A673 (cell line): ENCODE data around the gene NTN1. TPM values are rescaled to one million over a fixed set of nuclear protein-coding genes. Genes with fewer than 3 reads are reported as not detected.

Source experiments
- BruUV-seq: library from RNA; stranded (reverse); fragments of 400-500 nt; replicated peaks from 2 replicates; lab custom pipeline; 2021; lab: Mats Ljungman, UMichigan
- CTCF ChIA-PET: fragments of 300-600 bp; sonication (Branson Sonifier 250); formaldehyde crosslinking; loops from one replicate; lab custom pipeline; 2022; ENCODE audit warnings: antibody characterized with exemption; lab: Charles Lee
- POLR2A ChIA-PET: fragments of 300-600 bp; sonication (Branson Sonifier 250); formaldehyde crosslinking; loops from one replicate; lab custom pipeline; 2022; ENCODE audit warnings: antibody characterized with exemption; ENCODE audit not compliant: low non-redundant PET; lab: Charles Lee
- DNase-seq: peaks from one replicate; pipeline ENCODE4 v3.0.0-alpha.2; 2015; ENCODE audit warnings: low spot score
- H3K27ac ChIP-seq: fragments of 200-600 bp; sonication (generic); 2 replicates; pipeline ENCODE4 v1.5.1; 2016; ENCODE audit warnings: mixed run types, low read depth, mild to moderate bottlenecking, mixed read lengths, antibody characterized with exemption, low read length; ENCODE audit not compliant: poor library complexity, severe bottlenecking
- H3K27me3 ChIP-seq: fragments of 200-600 bp; sonication (generic); replicated peaks from 2 replicates; pipeline ENCODE4 v1.6.1; 2017; ENCODE audit warnings: mixed run types, low read depth, mild to moderate bottlenecking, mixed read lengths, antibody characterized with exemption, low read length; ENCODE audit not compliant: insufficient read depth, poor library complexity
- H3K36me3 ChIP-seq: fragments of 200-600 bp; sonication (generic); 2 replicates; pipeline ENCODE4 v1.6.1; 2016; ENCODE audit warnings: mixed run types, mild to moderate bottlenecking, mixed read lengths, antibody characterized with exemption, low read length; ENCODE audit not compliant: insufficient read depth, poor library complexity, severe bottlenecking
- H3K4me1 ChIP-seq: fragments of 200-600 bp; sonication (generic); 2 replicates; pipeline ENCODE4 v1.6.1; 2017; ENCODE audit warnings: mixed run types, mild to moderate bottlenecking, mixed read lengths, antibody characterized with exemption, low read length; ENCODE audit not compliant: insufficient read depth, poor library complexity, severe bottlenecking
- H3K4me3 ChIP-seq: fragments of 200-600 bp; sonication (generic); 2 replicates; pipeline ENCODE4 v1.5.1; 2016; ENCODE audit warnings: low read depth, mixed run types, mild to moderate bottlenecking, mixed read lengths, low read length; ENCODE audit not compliant: poor library complexity, severe bottlenecking
- H3K9me3 ChIP-seq: fragments of 200-600 bp; sonication (generic); 2 replicates; pipeline ENCODE4 v1.6.1; 2016; ENCODE audit warnings: mixed run types, low read depth, mild to moderate bottlenecking, mixed read lengths, antibody characterized with exemption, low read length; ENCODE audit not compliant: poor library complexity, severe bottlenecking
- EZH2 ChIP-seq: fragments of 200-600 bp; sonication (generic); IDR thresholded peaks from 2 replicates; pipeline ENCODE4 v1.6.1; 2017; ENCODE audit warnings: borderline replicate concordance, low read depth, mild to moderate bottlenecking, mixed read lengths, antibody characterized with exemption, low read length; ENCODE audit not compliant: poor library complexity, severe bottlenecking
- intact Hi-C: fragments of 100-400 bp; cut with micrococcal nuclease; formaldehyde crosslinking; loops from one replicate; pipeline ENCODE4 v1.10.0; 2022; ENCODE audit not compliant: unreplicated experiment
- total RNA-seq: library from RNA; stranded (reverse); gene quantifications from 2 replicates; pipeline ENCODE4 v1.2.3, GENCODE V29; 2021
- TF ChIP-seq, protein P1 (sequence below): fragments of 300-800, 200-600 bp; sonication (generic); conservative IDR thresholded peaks from 2 replicates; pipeline ENCODE4 v1.5.1; 2017; ENCODE audit warnings: low read depth, mild to moderate bottlenecking, antibody characterized with exemption, low read length, moderate library complexity, mixed read lengths

NTN1 gene
- total RNA-seq, 1 experiment from 2014 or later = 4.3 TPM

DNA sequence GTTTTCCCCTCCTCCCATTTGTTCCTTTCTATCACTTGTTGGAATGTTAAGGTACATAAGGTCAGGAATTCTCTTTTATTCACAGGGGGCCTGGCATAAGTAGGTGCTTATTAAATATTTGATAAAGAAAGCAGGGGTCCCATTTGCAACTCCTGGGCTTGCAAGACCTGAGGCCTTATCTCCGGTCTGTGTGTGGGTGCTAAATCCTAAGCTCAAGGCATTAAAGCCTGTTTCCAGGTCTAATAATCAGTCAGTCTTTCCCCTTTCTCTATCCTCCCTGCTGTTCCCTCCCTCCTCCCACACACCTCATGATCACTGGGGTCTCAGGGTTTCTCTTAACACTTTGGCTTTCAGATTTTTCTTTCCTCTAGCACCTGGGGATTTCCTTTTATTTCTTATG, 17.1 kb downstream of the NTN1 start:
- CTCF ChIA-PET = no interaction called here
- Histone ChIP-seq H3K9me3 (no peaks in the 10 kb centered on the region), H3K27ac (no peak overlapping the region), H3K36me3 (no peaks in the 10 kb centered on the region), H3K27me3 (no peaks in the 10 kb centered on the region), H3K4me3 (no peak overlapping the region), H3K4me1 (no peaks in the 10 kb centered on the region)
- POLR2A ChIA-PET = no interaction called here
- no TSS peak for BruUV-seq
- TF ChIP-seq EZH2 = no peak
- TF ChIP-seq, protein P1, sequence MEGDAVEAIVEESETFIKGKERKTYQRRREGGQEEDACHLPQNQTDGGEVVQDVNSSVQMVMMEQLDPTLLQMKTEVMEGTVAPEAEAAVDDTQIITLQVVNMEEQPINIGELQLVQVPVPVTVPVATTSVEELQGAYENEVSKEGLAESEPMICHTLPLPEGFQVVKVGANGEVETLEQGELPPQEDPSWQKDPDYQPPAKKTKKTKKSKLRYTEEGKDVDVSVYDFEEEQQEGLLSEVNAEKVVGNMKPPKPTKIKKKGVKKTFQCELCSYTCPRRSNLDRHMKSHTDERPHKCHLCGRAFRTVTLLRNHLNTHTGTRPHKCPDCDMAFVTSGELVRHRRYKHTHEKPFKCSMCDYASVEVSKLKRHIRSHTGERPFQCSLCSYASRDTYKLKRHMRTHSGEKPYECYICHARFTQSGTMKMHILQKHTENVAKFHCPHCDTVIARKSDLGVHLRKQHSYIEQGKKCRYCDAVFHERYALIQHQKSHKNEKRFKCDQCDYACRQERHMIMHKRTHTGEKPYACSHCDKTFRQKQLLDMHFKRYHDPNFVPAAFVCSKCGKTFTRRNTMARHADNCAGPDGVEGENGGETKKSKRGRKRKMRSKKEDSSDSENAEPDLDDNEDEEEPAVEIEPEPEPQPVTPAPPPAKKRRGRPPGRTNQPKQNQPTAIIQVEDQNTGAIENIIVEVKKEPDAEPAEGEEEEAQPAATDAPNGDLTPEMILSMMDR = no peak
- no peak for DNase-seq
- intact Hi-C loops = no loop called here

DNA sequence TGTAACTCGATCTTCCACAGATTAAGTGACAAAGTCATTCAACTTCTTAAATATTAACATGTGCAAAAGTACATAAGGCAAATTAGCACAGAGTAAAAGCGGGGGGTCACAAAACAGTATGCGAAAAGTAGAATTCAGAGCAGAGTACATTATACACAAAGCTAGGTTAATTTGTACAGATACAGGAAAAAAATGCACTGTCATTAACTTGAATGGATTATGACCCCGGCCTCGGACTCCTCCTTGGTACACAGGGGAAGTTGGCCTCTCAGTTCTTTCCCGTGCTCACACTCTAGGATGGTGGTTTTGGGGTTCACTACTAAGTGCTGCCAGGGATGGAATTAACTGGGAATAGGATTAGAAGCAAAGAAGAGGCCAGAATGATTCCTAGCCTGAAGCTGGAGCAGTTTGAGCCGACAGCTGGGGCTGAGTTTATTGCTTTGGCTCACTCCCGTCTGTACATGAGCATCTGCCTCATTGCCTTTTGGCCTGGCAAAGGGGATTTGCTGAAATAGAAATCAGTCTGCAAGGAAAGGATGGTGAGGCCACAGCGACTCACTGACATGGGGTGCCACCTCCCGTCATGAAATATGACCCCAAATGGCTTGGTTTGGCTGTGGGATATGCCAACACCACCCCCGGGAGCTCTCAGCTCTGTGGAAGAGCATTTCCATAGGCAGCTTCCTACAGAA, 23.6 kb downstream of the NTN1 start:
- intact Hi-C loops = no loop called here
- CTCF ChIA-PET = no interaction called here
- Histone ChIP-seq H3K4me3 (no peak overlapping the region), H3K36me3 (no peaks in the 10 kb centered on the region), H3K9me3 (no peaks in the 10 kb centered on the region), H3K27ac (no peak overlapping the region), H3K4me1 (no peaks in the 10 kb centered on the region), H3K27me3 (no peaks in the 10 kb centered on the region)
- TF ChIP-seq EZH2 = no peak
- TF ChIP-seq, protein P1 = no peak
- DNase-seq = no peak
- POLR2A ChIA-PET = no interaction called here
- BruUV-seq = no TSS peak

DNA sequence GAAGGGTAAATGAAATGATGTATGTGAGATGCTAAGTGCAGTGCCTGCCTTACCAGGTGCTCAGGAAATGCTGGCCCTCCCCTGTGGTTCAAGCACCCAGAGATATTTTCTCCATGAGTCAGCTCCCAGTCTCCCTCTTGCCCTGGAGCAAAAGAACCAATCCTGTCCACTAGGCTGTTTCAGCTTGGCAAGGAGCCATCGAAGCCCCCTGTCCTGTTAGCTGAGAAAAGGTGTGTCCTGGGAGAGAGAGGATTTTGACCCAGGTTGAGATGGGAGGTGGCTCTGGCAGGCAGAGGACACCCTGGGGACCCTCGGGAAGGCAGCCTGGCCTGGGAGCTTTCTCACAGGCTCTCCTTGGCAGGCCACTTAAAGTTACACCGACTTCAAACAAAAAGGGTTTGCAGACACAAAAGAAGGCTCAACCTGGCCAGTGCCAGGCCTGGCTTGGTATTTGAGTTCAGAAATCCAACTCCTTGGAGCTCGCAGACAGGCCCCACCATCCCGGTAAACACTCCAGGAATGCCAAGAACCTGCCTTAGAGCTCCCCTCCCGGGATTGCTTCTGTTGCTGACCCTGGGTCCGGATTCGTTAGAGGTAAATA, 29.6 kb downstream of the NTN1 start:
- Histone ChIP-seq H3K27ac (no peak overlapping the region), H3K9me3 (no peaks in the 10 kb centered on the region), H3K27me3 (no peaks in the 10 kb centered on the region), H3K36me3 (no peaks in the 10 kb centered on the region), H3K4me1 (no peaks in the 10 kb centered on the region), H3K4me3 (no peak overlapping the region)
- POLR2A ChIA-PET = no interaction called here
- DNase-seq = no peak
- TF ChIP-seq, protein P1 = no peak
- TF ChIP-seq EZH2 = no peak
- BruUV-seq = no TSS peak
- intact Hi-C loops = no loop called here
- CTCF ChIA-PET = no interaction called here
